KOPT-K1 (cell line): ENCODE data around the gene DLG2.

Experiments
- H3K27ac ChIP-seq: fragments of 200-600 bp; sonication (generic); 2 replicates; pipeline ENCODE4 v1.5.1; 2016; ENCODE audit warnings: antibody characterized with exemption, mild to moderate bottlenecking, low read depth, low read length; ENCODE audit not compliant: poor library complexity, severe bottlenecking
- H3K36me3 ChIP-seq: fragments of 200-600 bp; sonication (generic); 2 replicates; pipeline ENCODE4 v1.5.1; 2017; ENCODE audit warnings: antibody characterized with exemption, mild to moderate bottlenecking, low read length, moderate library complexity; ENCODE audit not compliant: insufficient read depth
- H3K9me3 ChIP-seq: fragments of 200-600 bp; sonication (generic); 2 replicates; pipeline ENCODE4 v1.5.1; 2017; ENCODE audit warnings: antibody characterized with exemption, low read length, mild to moderate bottlenecking; ENCODE audit not compliant: insufficient read depth, poor library complexity, severe bottlenecking

The DLG2 gene

GRCh38 chr11:84014539-84014938 lies 1612.6 kb downstream of the DLG2 start:
- Histone ChIP-seq H3K9me3 (no peaks in the 10 kb centered on the region), H3K27ac (no peak overlapping the region), H3K36me3 (no peaks in the 10 kb centered on the region)

- Histone ChIP-seq H3K9me3 (no peaks in the 10 kb centered on the region), H3K27ac (no peak overlapping the region), H3K36me3 (no peaks in the 10 kb centered on the region)
Observed at GRCh38 chr11:84012171-84012826, 1614.8 kb downstream of the DLG2 start.

- Histone ChIP-seq H3K9me3 (peaks cover 21% of the 10 kb centered on the region), H3K36me3 (no peaks in the 10 kb centered on the region), H3K27ac (no peak overlapping the region)
Observed at GRCh38 chr11:84003181-84003580, 1624.0 kb downstream of the DLG2 start.

GRCh38 chr11:83998921-83999320 lies 1628.2 kb downstream of the DLG2 start:
- H3K27ac ChIP-seq = no peak overlapping the region
- no peaks in the 10 kb centered on the region for H3K36me3 ChIP-seq
- H3K9me3 ChIP-seq = peaks cover 21% of the 10 kb centered on the region

- Histone ChIP-seq H3K36me3 (no peaks in the 10 kb centered on the region), H3K9me3 (no peaks in the 10 kb centered on the region), H3K27ac (no peak overlapping the region)
Observed at GRCh38 chr11:83990160-83990733, 1636.9 kb downstream of the DLG2 start.

- Histone ChIP-seq H3K27ac (no peak overlapping the region), H3K9me3 (no peaks in the 10 kb centered on the region), H3K36me3 (no peaks in the 10 kb centered on the region)
Observed at GRCh38 chr11:83982825-83983224, 1644.3 kb downstream of the DLG2 start.

GRCh38 chr11:83979593-83979992 lies 1647.6 kb downstream of the DLG2 start:
- Histone ChIP-seq H3K9me3 (no peaks in the 10 kb centered on the region), H3K27ac (no peak overlapping the region), H3K36me3 (no peaks in the 10 kb centered on the region)

GRCh38 chr11:83978942-83979341 lies 1648.2 kb downstream of the DLG2 start:
- no peak overlapping the region for H3K27ac ChIP-seq
- H3K36me3 ChIP-seq = no peaks in the 10 kb centered on the region
- no peaks in the 10 kb centered on the region for H3K9me3 ChIP-seq

- Histone ChIP-seq H3K36me3 (no peaks in the 10 kb centered on the region), H3K9me3 (no peaks in the 10 kb centered on the region), H3K27ac (no peak overlapping the region)
Observed at GRCh38 chr11:83976086-83976485, 1651.1 kb downstream of the DLG2 start.

- no peaks in the 10 kb centered on the region for H3K9me3 ChIP-seq
- H3K27ac ChIP-seq = no peak overlapping the region
- no peaks in the 10 kb centered on the region for H3K36me3 ChIP-seq
Observed at GRCh38 chr11:83972536-83972935, 1654.6 kb downstream of the DLG2 start.

- no peaks in the 10 kb centered on the region for H3K36me3 ChIP-seq
- no peaks in the 10 kb centered on the region for H3K9me3 ChIP-seq
- H3K27ac ChIP-seq = no peak overlapping the region
Observed at GRCh38 chr11:83971063-83971462, 1656.1 kb downstream of the DLG2 start.

- Histone ChIP-seq H3K9me3 (no peaks in the 10 kb centered on the region), H3K36me3 (no peaks in the 10 kb centered on the region), H3K27ac (no peak overlapping the region)
Observed at GRCh38 chr11:83970061-83970671, 1657.0 kb downstream of the DLG2 start.

- no peaks in the 10 kb centered on the region for H3K36me3 ChIP-seq
- no peaks in the 10 kb centered on the region for H3K9me3 ChIP-seq
- H3K27ac ChIP-seq = no peak overlapping the region
Observed at GRCh38 chr11:83957038-83957900, 1669.9 kb downstream of the DLG2 start.

- no peak overlapping the region for H3K27ac ChIP-seq
- H3K9me3 ChIP-seq = no peaks in the 10 kb centered on the region
- H3K36me3 ChIP-seq = no peaks in the 10 kb centered on the region
Observed at GRCh38 chr11:83956119-83956697, 1670.9 kb downstream of the DLG2 start.

GRCh38 chr11:83954780-83955179 lies 1672.4 kb downstream of the DLG2 start:
- H3K36me3 ChIP-seq = no peaks in the 10 kb centered on the region
- no peaks in the 10 kb centered on the region for H3K9me3 ChIP-seq
- H3K27ac ChIP-seq = no peak overlapping the region
